Fibroblast of upper back skin (primary cell): ENCODE results near the gene NOL6.
"Not testable (repeated sequence)": the region's sequence is repeated elsewhere in the genome, so short reads cannot be mapped to it uniquely, and the experiment has no call there.

Experiments used
- DNase-seq: peaks from one replicate; pipeline ENCODE4 v3.0.0-alpha.2; 2013

NOL6 gene

GRCh38 chr9:33473643-33474352, at the start of gene NOL6:
Gene NOL6 (minus strand): TSS chr9:33473924. CDS start chr9:33473842, 82 bp downstream.
- peak; percentile 99 for DNase-seq

GRCh38 chr9:33521861-33522260, 48.1 kb upstream of the NOL6 start:
- DNase-seq: not testable (repeated sequence)

- DNase-seq: peak; percentile 53
Observed at GRCh38 chr9:33517934-33518577, 44.3 kb upstream of the NOL6 start.

DNA sequence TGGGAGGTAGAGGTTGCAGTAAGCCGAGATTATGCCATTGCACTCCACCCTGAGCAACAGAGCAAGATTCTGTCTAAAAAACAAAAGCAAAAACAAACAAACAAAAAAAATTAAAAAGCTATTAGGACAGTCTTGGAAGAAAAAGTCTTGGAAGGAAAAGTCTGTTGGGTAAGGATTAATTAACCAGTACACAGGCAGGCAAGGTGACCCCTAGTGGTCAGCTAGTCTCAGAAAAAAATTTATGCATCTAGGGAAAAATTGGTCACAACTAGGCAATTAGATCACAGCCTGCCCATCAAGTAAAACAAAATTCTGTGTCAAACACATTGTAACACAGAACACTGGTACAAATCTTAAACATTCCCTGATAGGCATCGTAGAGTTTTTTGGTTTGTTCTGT, 43.6 kb upstream of the NOL6 start:
- DNase-seq: peak; percentile 51

DNA sequence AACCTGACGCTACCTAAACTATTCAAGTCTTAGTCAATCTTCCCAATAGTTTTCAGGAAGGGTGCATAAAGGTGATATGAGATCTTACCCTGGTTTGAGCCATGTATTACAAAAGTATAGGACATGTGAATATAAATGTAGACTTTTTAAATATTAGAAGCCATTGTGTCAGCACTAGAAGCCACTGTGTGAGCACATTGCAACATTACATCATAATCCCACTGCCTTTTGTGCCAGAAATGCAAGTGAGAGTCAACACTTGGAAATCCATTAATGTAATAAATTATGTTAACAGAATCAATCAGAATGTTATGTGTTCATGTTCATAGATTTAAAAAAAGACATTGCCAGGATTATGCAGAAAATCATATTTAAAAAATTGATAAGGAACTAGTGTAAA, 42.7 kb upstream of the NOL6 start:
- DNase-seq: not testable (repeated sequence)

DNA sequence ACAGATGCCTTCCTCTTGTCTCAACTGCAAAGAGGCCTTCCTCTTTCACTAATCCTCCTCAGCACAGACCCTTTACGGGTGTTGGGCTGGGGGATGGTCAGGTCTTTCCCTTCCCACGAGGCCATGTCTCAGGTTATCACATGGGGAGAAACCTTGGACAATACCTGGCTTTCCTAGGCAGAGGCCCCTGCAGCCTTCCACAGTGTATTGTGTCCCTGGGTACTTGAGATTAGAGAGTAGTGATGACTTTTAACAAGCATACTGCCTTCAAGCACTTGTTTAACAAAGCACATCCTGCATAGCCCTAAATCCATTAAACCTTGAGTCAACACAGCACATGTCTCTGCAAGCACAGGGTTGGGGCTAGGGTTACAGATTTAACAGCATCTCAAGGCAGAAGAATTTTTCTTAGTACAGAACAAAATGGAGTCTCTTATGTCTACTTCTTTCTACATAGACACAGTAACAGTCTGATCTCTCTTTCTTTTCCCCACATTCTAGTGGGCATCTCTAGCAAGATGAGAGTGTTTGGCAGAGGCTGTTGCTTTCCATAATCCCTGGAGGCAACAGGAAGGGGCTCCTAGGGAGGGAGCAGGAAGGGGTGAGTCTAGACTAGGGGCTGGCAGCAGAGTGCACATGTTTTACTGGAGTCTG, 41.7 kb upstream of the NOL6 start:
- not testable (repeated sequence) for DNase-seq

GRCh38 chr9:33512535-33512934, 38.8 kb upstream of the NOL6 start:
- DNase-seq: not testable (repeated sequence)

DNA sequence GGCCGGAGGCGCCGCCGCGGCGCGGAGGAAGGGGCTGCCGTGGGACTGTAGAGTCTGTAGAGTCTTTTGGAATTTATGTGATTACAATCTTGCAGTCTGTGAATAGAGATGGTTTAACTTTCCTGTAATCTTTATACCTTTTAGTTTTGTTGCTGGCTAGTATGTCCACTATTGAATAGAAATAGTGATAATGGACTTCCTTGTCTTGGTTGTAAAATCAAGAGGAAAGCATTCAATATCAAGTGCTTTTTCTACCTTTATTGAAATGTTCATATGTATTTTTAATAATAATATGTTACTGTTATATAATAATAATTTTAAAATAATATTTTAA, 37.4 kb upstream of the NOL6 start:
- DNase-seq: not testable (repeated sequence)

DNA sequence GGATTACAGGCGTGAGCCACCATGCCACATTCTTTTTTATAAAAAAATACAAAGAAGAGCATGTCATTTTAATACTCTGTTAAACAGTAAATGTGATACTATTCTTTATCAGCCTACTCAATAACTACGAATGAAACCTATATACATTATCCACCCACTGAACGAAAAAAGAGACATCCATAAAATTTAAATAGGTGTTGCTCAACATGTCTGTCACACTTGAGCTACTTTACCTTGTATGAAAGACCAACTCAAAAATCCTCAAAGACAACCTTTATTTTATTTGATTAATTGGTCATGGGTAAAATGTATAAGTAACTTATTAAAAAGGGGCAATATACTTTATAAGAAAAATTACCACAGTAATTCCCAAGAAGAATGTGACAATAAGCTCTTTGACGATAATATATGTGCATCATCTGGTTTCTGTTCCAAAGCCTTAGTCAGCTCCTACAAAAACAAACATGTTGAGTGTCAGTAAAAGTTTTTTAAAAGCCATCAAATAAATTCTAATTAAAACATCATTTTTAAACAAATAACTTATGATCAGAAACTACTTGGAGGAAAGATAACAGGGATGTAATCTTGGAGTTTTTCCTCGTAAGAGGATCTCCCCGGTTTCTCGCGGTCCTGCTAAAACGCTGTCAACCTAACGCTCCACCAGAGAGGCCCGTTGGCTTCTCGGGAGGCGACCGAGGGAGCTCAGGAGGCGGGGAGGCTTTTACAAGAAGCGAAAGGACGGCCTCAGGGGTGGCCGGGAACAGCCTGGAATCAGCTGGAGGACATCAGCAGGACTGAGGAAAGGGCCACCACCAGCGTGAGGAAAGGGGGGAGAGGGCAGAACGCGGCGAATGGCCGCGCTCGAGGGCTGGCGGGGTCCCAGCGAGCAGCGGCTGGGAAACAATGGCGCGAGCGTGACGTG, 36.8 kb upstream of the NOL6 start:
- peak; percentile 57 for DNase-seq

- DNase-seq: peak; percentile 97
Observed at GRCh38 chr9:33506626-33507370, 33.1 kb upstream of the NOL6 start.

DNA sequence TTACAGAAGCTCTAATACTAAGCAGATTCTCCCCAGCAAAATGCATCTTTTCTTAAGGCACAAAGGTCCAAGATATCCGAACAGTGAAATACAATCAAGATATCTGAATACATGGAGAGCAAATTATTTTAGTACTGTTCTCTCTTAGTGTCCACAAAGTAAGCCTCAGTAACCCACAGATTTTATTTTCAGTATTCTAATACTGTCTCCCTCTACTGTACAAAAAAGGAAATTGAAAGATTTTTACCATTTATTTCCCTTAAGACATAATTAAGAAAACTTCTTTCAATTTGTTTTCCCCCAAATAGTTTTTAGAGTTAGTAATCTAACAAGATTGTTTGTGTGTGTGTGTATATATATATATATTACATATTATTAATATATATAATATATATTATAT, 24.7 kb upstream of the NOL6 start:
- DNase-seq: no peak

DNA sequence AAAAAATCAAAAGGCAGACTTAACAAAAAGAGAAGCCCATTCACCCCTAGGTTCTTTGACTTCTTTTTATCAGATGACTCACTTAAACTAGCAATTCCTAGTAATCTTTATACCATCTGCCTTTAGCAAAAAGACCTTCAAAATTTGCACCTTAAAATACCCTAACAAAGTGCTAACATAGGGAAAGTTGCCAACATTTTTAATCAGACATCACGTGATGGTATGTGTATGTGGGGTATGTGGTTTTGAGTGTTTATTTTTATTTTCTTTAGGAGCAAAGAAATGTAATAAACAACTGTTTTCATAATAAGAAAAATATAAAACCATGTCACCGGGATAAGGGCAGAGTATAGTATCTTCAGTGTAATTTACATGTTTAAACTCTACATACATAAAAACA, 20.1 kb upstream of the NOL6 start:
- DNase-seq: not testable (repeated sequence)

GRCh38 chr9:33489066-33489465, 15.3 kb upstream of the NOL6 start:
- DNase-seq: peak; percentile 90

DNA sequence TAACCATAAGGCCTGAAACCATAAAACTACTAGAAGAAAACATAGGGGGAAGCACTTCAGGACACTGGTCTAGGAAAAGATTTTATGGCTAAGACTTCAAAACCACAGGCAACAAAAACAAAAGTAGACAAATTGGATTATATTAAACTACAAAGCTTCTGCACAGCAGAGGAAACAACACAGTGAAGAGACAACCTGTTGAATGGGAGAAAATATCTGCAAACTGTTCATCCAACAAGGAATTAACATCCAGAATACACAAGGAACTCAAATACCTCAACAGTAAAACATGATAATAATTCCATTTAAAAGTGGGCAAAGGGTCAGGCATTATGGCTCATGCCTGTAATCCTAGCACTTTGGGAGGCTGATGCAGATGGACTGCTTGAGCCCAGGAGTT, 11.6 kb upstream of the NOL6 start:
- DNase-seq: not testable (repeated sequence)

- DNase-seq: no peak
Observed at GRCh38 chr9:33480976-33481375, 7.3 kb upstream of the NOL6 start.

- DNase-seq: peak; percentile 28
Observed at GRCh38 chr9:33480106-33480505, 6.4 kb upstream of the NOL6 start.

DNA sequence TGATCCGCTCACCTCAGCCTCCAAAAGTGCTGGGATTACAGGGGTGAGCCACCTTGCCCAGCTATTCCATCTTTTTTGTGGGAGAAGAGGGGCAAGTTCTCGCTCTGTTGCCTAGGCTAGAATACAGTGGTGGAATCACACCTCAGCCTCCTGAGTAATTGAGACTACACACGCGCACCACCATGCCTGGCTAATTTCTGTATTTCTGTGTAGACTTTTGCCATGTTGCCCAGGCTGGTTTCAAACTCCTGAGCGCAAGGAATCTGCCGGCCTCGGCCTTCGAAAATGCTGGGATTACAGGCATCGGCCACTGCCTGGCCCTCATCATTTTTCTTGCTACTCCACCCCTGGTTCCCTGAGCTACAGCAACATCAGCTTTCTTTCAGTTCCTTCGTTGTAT, 2.8 kb upstream of the NOL6 start:
- no peak for DNase-seq

GRCh38 chr9:33475357-33475756, 1.6 kb upstream of the NOL6 start:
- DNase-seq: no peak

- DNase-seq: no peak
Observed at GRCh38 chr9:33472881-33473615, 676 bp downstream of the NOL6 start.

DNA sequence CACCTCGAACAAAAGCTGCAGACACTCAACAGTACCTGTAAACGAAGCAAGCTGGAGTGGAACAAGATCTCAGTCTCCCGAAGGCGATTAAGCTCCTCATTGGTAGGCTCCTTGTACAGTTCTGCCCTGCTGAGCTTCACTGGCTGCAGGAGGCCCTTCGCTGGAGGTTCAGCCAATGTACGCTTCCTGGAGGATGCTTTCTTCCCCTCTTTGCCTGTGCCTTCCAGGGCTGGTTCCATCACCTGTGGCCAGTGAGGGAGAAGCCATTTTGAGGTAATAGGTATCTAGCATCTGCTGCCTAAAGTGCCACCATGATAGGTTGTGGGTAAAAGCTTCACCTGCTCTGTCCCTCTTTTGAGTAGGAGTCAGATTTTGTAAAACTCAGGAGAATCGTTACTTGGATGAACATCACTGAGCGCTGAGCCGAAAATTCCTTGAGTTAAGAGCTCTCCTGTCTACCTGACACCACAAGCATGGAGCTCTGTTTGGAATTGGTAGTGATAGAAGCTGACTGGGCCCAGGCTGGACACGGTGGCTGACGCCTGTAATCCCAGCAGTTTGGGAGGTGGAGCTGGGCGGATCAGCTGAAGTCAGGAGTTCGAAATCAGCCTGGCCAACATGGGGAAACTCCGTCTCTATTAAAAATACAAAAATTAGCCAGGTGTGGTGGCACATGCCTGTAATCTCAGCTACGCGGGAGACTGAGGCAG, 1.4 kb downstream of the NOL6 start:
- DNase-seq: no peak

- no peak for DNase-seq
Observed at GRCh38 chr9:33471361-33471760, 2.4 kb downstream of the NOL6 start.
